OCI-M1 (cell line): ENCODE results near the gene MTMR4.
"Not testable (repeated sequence)": the region's sequence is repeated elsewhere in the genome, so short reads cannot be mapped to it uniquely, and the experiment has no call there.

Experiments
- DNase-seq: peaks from one replicate; lab custom pipeline; 2025; lab: John Stamatoyannopoulos, UW

MTMR4 gene

GRCh38 chr17:58513965-58514769, at the start of gene MTMR4:
TSS of gene MTMR4 (minus strand) at chr17:58514638. CDS start at chr17:58514407, 231 bp downstream.
- peak; percentile 85 for DNase-seq

DNA sequence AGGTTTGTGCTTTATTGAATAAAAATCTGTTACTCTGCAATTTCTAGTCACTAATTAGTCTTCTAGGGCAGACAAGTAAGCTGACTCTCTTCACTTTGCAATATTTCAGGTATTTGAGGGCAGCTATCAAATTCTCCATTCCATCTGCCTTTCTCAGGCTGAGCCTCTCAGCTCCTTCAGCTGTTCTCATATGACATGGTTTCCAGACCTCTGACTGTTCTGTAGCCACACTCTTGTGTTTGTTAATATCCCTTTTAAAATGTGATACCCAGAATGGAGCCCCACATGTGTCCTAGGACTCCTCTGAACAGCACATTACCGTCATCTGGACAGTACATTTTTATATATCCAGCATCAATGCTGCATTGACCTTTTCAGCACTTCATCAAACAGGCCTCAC, 46.1 kb upstream of the MTMR4 start:
- no peak for DNase-seq

- no peak for DNase-seq
Measured at GRCh38 chr17:58557981-58558380, 43.5 kb upstream of the MTMR4 start.

DNA sequence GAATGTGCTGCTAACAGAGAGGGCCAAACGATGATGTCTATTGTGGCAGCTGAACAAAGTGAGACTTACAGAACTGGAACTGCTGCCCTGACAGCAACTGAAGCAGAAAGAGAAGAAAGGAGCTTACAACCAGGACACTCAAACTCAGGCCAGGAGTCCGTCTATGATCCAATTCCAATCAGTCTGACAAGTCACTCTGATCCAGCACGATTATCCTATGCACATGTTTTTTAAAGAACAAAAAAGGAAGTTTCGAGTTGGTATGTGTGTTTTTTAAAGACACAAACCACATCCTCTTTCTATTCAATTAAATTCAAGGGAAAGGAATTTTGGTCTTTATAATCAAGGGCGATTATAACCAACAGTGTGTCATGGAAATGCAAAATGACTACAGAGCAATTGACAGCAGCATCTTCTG, 42.4 kb upstream of the MTMR4 start:
- peak; percentile 78 for DNase-seq

- DNase-seq: not testable (repeated sequence)
Measured at GRCh38 chr17:58555109-58555508, 40.7 kb upstream of the MTMR4 start.

- DNase-seq: peak; percentile 25
Measured at GRCh38 chr17:58541249-58541648, 26.8 kb upstream of the MTMR4 start.

DNA sequence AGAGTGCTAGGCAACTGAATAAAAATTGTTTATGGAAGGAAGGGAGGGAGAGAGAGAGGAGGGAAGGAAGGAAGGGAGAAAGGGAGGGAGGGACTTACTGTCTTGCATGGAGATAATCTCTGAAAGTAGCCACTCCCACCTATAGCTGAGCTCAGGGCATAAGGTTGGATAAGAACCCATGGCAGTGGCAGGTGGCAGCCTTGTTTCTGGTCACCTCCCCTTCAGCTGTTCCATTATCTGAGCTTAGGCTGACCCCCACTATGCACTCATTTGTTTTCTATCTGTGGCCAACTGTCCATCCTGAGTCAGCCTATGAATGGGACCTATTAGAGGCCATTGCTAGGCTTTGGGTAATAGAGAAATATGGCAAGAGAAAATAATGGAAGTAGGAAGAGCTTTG, 25.3 kb upstream of the MTMR4 start:
- DNase-seq: no peak

DNA sequence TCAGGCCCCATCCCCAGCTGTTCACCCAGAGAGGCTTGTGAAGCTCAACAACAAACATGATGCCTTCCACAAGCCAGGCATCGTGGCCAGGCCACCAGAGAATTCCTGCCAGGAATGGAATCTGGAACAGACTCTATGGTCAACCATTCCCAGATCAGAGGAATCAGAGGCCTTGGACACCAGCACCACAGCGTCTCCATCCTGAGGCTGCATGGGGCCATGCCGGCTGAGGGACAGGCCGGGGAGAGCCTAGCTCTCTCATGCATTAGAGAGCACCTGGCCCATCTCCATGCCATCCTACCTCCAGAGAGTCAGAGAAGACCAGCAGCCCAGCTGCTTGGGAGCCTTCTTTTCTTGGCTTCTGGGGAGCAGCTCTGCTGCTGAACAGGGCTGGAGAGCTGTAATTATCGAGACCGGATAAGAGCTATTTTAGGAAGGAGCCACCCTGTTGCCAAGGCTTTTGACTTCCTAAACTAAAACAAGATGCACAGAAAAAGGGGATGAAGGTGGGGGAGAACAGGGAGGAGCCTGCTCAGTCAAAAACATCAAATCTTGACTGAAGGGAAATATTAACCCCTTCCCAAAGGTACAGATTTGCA, 24.5 kb upstream of the MTMR4 start:
- DNase-seq: no peak

- no peak for DNase-seq
Measured at GRCh38 chr17:58537266-58537665, 22.8 kb upstream of the MTMR4 start.

GRCh38 chr17:58536542-58536941, 22.1 kb upstream of the MTMR4 start:
- no peak for DNase-seq

DNA sequence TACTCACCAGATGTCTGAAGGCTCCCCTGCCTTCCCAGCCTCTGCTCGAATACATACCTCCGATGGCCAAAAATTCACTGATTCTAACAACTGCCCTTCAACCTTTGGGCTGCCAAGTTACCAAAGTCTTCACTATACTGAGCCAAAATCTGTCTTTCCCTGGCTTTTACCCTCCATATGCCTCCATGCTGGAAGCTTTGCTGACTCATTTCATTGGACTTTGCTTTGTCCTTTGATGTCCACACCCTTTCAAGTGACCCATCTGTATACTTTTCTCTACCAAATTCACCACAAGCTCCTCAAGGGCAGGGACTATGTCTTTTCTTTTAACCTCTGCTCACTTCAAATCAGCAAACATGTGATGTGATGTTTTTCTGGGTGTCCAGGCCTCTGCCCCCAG, 21.0 kb upstream of the MTMR4 start:
- DNase-seq: no peak

DNA sequence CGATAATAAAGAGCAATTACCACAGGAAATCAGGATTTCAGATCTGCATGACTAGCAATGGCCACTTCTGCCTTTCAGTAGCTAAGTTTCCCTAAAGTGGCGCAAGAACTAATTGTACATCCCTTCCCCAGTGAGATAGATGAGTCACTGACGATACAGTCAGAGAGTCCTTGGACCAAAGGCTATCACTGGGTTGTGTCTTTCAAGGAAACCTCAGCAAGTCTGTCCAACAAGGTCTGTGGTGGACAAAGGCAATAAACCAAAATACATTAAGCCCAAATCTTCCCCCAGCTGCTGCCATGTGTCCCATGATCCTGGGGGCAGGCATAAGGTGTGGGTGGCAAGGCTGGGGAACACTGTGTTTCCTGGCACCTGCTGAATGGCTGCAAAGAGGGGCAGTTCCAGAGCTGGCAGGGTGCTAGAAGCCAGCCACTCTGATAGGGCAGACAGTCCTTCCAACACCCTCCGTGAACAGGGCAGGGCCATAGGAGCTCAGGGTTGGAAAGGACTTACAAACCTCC, 20.5 kb upstream of the MTMR4 start:
- DNase-seq: peak; percentile 57

- DNase-seq: no peak
Measured at GRCh38 chr17:58534331-58534730, 19.9 kb upstream of the MTMR4 start.

- no peak for DNase-seq
Measured at GRCh38 chr17:58533616-58534188, 19.3 kb upstream of the MTMR4 start.

- DNase-seq: no peak
Measured at GRCh38 chr17:58532555-58532951, 18.1 kb upstream of the MTMR4 start.

GRCh38 chr17:58531661-58532554, 17.5 kb upstream of the MTMR4 start:
- DNase-seq: peak; percentile 18

DNA sequence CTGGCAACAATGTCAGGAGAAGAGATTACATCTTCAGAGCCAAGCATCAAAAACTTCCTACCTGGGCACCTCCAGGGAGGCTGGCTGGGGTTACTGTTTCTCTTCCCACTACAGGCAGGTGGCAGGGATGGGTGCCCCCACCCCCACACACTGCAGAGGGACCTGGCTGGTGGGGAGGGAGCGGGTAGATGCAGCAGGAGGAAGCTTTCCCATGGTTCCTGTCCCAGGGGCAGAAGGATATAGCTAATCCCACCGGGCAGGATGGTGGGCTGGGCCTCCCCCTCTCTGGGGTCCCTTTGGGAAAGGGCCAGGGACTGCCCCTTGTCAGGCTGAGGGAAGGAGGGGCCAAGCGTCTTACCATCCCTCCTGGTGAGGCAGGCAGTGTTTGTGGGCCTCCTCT, 16.7 kb upstream of the MTMR4 start:
- DNase-seq: no peak

DNA sequence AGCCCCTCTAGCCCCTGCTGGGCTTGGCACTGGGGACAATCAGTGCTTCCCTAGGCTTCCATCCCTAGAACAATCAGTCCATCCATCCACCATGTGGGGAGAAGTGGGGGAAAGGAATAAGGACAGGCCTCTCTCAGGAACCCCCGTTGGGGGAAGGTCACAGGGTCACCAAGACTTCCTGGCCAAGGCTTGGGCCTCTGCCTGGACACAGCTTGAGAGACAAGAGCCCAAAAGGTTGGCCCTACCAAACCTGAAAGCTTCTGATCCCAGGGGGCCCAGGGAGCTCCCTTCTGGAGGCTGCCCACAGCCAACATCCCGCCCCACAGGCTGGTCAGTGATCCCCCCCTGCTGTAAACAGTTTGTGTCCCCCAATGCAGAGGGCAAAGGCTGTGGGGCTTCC, 16.2 kb upstream of the MTMR4 start:
- no peak for DNase-seq

GRCh38 chr17:58529275-58529674, 14.8 kb upstream of the MTMR4 start:
- no peak for DNase-seq

GRCh38 chr17:58528443-58528842, 14.0 kb upstream of the MTMR4 start:
- no peak for DNase-seq

GRCh38 chr17:58527949-58528348, 13.5 kb upstream of the MTMR4 start:
- DNase-seq: peak; percentile 23

DNA sequence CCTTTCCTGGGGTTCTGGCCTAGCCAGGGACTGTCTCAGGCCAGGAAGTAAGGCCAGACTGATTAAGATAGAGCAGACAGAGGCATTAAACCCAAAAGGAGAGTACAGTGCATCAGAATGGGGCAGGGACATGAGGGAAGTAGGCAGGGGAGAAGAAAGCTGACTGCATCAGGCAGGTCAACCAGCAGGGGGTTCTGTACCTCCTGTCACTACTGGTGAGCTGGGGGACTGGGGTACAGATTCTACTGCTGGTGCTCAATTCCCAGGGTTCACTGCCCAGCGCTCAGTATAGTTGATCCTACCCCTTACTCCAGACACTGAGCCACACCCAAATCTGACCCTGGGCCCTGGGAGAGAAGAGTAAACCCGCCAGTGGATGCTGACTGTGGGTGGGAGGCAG, 12.9 kb upstream of the MTMR4 start:
- peak; percentile 36 for DNase-seq
